Aorta (tissue), 5 donors: ENCODE data around the gene PRKCE. TPM values are rescaled to one million over a fixed set of nuclear protein-coding genes. Genes with fewer than 3 reads are reported as not detected.

Experiments
- ATAC-seq: fragments of 200-7000 bp; cut with Tn5 transposase; one replicate; pipeline ENCODE4 v1.9.1; 2022; ENCODE audit warnings: moderate library complexity; ENCODE audit not compliant: low FRiP score
- DNase-seq, 2 donors: peaks; one replicate each; pipeline ENCODE4 v3.0.0-alpha.2; 2020
- H3K27ac ChIP-seq, 2 donors: one replicate each; pipeline ENCODE4 v1.5.1; 2013; ENCODE audit warnings: low read length in 2 of 2, mild to moderate bottlenecking in 2 of 2, moderate library complexity in 2 of 2, control low read depth in 1 of 2, inconsistent platforms in 1 of 2, low read depth in 1 of 2
- H3K27me3 ChIP-seq, 2 donors: one replicate each; pipeline ENCODE4 v1.6.1; 2013; ENCODE audit warnings: control low read depth in 1 of 2, low read length in 1 of 2, mild to moderate bottlenecking in 1 of 2, moderate library complexity in 1 of 2; ENCODE audit not compliant: insufficient read depth in 2 of 2, control insufficient read depth in 1 of 2
- H3K36me3 ChIP-seq, 2 donors: one replicate each; pipeline ENCODE4 v1.6.1; 2013; ENCODE audit warnings: control low read depth in 1 of 2, low read length in 1 of 2, mild to moderate bottlenecking in 1 of 2; ENCODE audit not compliant: insufficient read depth in 2 of 2, control insufficient read depth in 1 of 2
- H3K4me1 ChIP-seq, 2 donors: one replicate each; pipeline ENCODE4 v1.6.1; 2013; ENCODE audit warnings: low read length in 2 of 2, control low read depth in 1 of 2, mild to moderate bottlenecking in 1 of 2, moderate library complexity in 1 of 2; ENCODE audit not compliant: insufficient read depth in 2 of 2, control insufficient read depth in 1 of 2
- H3K4me3 ChIP-seq, 2 donors: one replicate each; pipeline ENCODE4 v1.5.1; 2013; ENCODE audit warnings: low read length in 2 of 2, control low read depth in 1 of 2, mild to moderate bottlenecking in 1 of 2
- H3K9me3 ChIP-seq: one replicate; pipeline ENCODE4 v1.6.1; 2013; ENCODE audit warnings: mild to moderate bottlenecking, low read length; ENCODE audit not compliant: control insufficient read depth
- WGBS, 2 donors: extraction: QIAGEN DNeasy Blood & Tissue Kit; methylation state at CpG; one replicate each; pipeline ENCODE4 v1.1.7; 2013; 5-methylcytosine and 5-hydroxymethylcytosine counted together
- intact Hi-C, 2 donors: fragments of 100-400 bp; cut with DNase I; formaldehyde crosslinking; loops; one replicate each; pipeline versions ENCODE4 v1.14.2 to v1.15.0; 2022
- polyA plus RNA-seq, 2 donors: library from polyadenylated mRNA; stranded (reverse); fragments of 200-250 nt; gene quantifications; one replicate each; pipeline ENCODE4 v1.2.3, GENCODE V29; 2013
- total RNA-seq, 2 donors: library from RNA; stranded (reverse); fragmentation: NEBNext Ultra II Directional; extraction: Animal tissue kit (Norgen Biotek cat#: 25700); gene quantifications; one replicate each; pipeline ENCODE4 v1.2.1, GENCODE V29; 2021
- donor health status: healthy with polysubstance abuse.
- donor health status: Bipolar disorder and iron deficiency.
- donor health status: DM: no; HTN: no; CAD: no.
- donor health status: DM: no; HTN: no; CAD: no.
- donor health status: DM: yes; HTN: yes; CAD: no.

The PRKCE gene
- total and polyA plus RNA-seq, 4 donors = 1.5 to 23.8 (median 11.2) TPM

GRCh38 chr2:45683292-45683691, 31.8 kb downstream of the PRKCE start:
- Histone ChIP-seq H3K36me3 (no peaks in the 10 kb centered on the region), H3K27me3 (no peaks in the 10 kb centered on the region), H3K4me3 (no peak overlapping the region), H3K27ac (no peak overlapping the region), H3K9me3 (no peaks in the 10 kb centered on the region), H3K4me1 (peaks cover 4 to 5% of the 10 kb centered on the region in 2 donors)
- ATAC-seq = no peak
- no peak for DNase-seq
- WGBS, 2 donors = 30 to 32% methylated on average over 3 of the region's 3 CpGs
- intact Hi-C loops = no loop called here

GRCh38 chr2:45684756-45685155, 33.3 kb downstream of the PRKCE start:
- Histone ChIP-seq H3K4me3 (no peak overlapping the region), H3K27ac (no peak overlapping the region), H3K36me3 (no peaks in the 10 kb centered on the region), H3K4me1 (peaks cover 4 to 5% of the 10 kb centered on the region in 2 donors), H3K9me3 (no peaks in the 10 kb centered on the region), H3K27me3 (no peaks in the 10 kb centered on the region)
- no peak for ATAC-seq
- 93 to 94% methylated on average over 6 of the region's 6 CpGs for WGBS, 2 donors
- no peak for DNase-seq
- intact Hi-C loops = no loop called here

GRCh38 chr2:45685260-45685659, 33.8 kb downstream of the PRKCE start:
- H3K27ac ChIP-seq = no peak overlapping the region
- ATAC-seq = no peak
- H3K4me3 ChIP-seq = no peak overlapping the region
- intact Hi-C loops = no loop called here
- H3K27me3 ChIP-seq = no peaks in the 10 kb centered on the region
- peaks cover 4 to 5% of the 10 kb centered on the region in 2 donors for H3K4me1 ChIP-seq
- no peak for DNase-seq
- H3K36me3 ChIP-seq = no peaks in the 10 kb centered on the region
- no peaks in the 10 kb centered on the region for H3K9me3 ChIP-seq
- WGBS, 2 donors = 95 to 96% methylated on average over 3 of the region's 3 CpGs

GRCh38 chr2:45687964-45688363, 36.5 kb downstream of the PRKCE start:
- H3K36me3 ChIP-seq = no peaks in the 10 kb centered on the region
- 98 to 100% methylated on average over 1 of the region's 1 CpG for WGBS, 2 donors
- H3K4me1 ChIP-seq = peaks cover 5 to 13% of the 10 kb centered on the region in 2 donors
- no peak overlapping the region for H3K27ac ChIP-seq
- ATAC-seq (no peak), DNase-seq (no peak)
- H3K9me3 ChIP-seq = no peaks in the 10 kb centered on the region
- no peak overlapping the region for H3K4me3 ChIP-seq
- no peaks in the 10 kb centered on the region for H3K27me3 ChIP-seq
- intact Hi-C loops = no loop called here

- H3K27me3 ChIP-seq = no peaks in the 10 kb centered on the region
- ATAC-seq (no peak), DNase-seq (no peak)
- H3K4me1 ChIP-seq = peaks cover 0 to 9% of the 10 kb centered on the region in 2 donors
- H3K36me3 ChIP-seq = no peaks in the 10 kb centered on the region
- H3K9me3 ChIP-seq = no peaks in the 10 kb centered on the region
- no peak overlapping the region for H3K27ac ChIP-seq
- 75 to 81% methylated on average over 4 of the region's 4 CpGs for WGBS, 2 donors
- intact Hi-C loops = no loop called here
- no peak overlapping the region for H3K4me3 ChIP-seq
Measured at GRCh38 chr2:45688479-45689298, 37.2 kb downstream of the PRKCE start.

- Histone ChIP-seq H3K27me3 (no peaks in the 10 kb centered on the region), H3K36me3 (no peaks in the 10 kb centered on the region), H3K4me3 (no peak overlapping the region), H3K9me3 (no peaks in the 10 kb centered on the region), H3K27ac (no peak overlapping the region), H3K4me1 (peaks cover 0 to 9% of the 10 kb centered on the region in 2 donors)
- DNase-seq = no peak
- ATAC-seq = no peak
- 33 to 42% methylated on average over 2 of the region's 2 CpGs for WGBS, 2 donors
- intact Hi-C loops = no loop called here
Measured at GRCh38 chr2:45690231-45690630, 38.8 kb downstream of the PRKCE start.

- no peak overlapping the region for H3K27ac ChIP-seq
- H3K36me3 ChIP-seq = no peaks in the 10 kb centered on the region
- intact Hi-C loops = no loop called here
- no peaks in the 10 kb centered on the region for H3K27me3 ChIP-seq
- WGBS, 2 donors = 60 to 61% methylated on average over 12 of the region's 12 CpGs
- no peaks in the 10 kb centered on the region for H3K9me3 ChIP-seq
- peaks cover 0 to 9% of the 10 kb centered on the region in 2 donors for H3K4me1 ChIP-seq
- ATAC-seq (no peak), DNase-seq (no peak)
- H3K4me3 ChIP-seq = no peak overlapping the region
Measured at GRCh38 chr2:45691171-45691999, 39.9 kb downstream of the PRKCE start.

GRCh38 chr2:45692566-45692965, 41.1 kb downstream of the PRKCE start:
- ATAC-seq (no peak), DNase-seq (no peak)
- no peaks in the 10 kb centered on the region for H3K36me3 ChIP-seq
- H3K27me3 ChIP-seq = no peaks in the 10 kb centered on the region
- H3K4me1 ChIP-seq = peaks cover 0 to 9% of the 10 kb centered on the region in 2 donors
- no peaks in the 10 kb centered on the region for H3K9me3 ChIP-seq
- H3K27ac ChIP-seq = no peak overlapping the region
- intact Hi-C loops = no loop called here
- H3K4me3 ChIP-seq = no peak overlapping the region
- 95 to 99% methylated on average over 4 of the region's 4 CpGs for WGBS, 2 donors
